ENCODE data around the gene PRKAG2.
"Not testable (repeated sequence)": the region's sequence is repeated elsewhere in the genome, so short reads cannot be mapped to it uniquely, and the experiment has no call there.

Gene PRKAG2

GRCh38 chr7:151782256-151782597 is 94.7 kb downstream of the PRKAG2 start:
- not testable (repeated sequence) for DNase-seq

DNA sequence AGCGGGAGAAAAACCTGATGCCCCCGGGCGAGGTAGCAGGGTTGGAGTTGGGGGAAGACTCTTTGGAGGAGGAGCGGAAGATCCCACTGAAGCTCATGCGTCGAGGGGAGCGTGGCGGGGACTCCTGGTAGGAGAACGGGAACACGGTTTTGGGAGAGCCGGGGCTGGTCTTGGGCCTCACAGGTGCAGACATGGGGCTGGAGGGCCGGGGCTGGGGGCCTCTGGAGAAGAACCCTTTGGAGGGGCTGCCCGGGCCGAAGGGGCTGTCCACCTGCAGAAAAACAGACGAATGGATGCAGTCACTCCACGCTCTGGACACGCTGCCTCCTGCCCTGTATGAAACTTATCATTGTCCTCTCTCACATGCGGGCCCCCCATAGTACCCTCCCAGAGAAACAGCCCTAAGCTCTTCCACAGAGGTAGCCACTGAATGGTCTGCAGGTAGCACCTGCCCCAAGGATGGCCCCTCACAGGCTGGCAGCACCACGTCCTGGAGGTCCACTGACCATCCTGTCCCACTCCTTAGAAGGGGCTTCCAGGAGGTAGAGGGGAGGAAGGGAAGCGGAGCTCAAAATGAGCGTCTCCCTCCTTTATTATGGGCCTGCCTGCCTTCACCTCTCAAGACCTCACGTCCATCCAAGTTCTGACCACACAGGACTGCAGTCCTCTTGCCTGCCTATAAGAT is 95.6 kb downstream of the PRKAG2 start:
- no peak for DNase-seq

GRCh38 chr7:151780631-151781030 is 96.3 kb downstream of the PRKAG2 start:
- no peak for DNase-seq

DNA sequence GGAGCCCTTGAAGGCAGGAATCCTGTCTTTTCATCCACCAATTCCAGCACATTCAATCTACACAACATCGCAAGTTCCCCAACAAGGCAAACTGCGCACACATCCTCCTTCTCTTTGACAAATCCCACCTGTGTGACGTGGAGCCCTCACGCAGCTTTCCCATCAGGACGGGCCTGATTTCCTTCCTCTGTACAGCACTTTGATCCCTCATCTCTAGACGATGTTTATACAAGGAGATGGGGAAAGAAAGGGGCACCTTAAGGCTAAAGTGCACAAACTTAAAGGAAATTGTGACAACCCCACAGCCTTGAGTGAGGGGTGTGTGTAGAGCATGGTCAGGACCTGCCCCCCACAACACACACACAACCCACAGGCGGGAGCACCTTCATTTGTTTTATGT is 97.2 kb downstream of the PRKAG2 start:
- no peak for DNase-seq

GRCh38 chr7:151779255-151779654 is 97.7 kb downstream of the PRKAG2 start:
- DNase-seq = no peak

DNA sequence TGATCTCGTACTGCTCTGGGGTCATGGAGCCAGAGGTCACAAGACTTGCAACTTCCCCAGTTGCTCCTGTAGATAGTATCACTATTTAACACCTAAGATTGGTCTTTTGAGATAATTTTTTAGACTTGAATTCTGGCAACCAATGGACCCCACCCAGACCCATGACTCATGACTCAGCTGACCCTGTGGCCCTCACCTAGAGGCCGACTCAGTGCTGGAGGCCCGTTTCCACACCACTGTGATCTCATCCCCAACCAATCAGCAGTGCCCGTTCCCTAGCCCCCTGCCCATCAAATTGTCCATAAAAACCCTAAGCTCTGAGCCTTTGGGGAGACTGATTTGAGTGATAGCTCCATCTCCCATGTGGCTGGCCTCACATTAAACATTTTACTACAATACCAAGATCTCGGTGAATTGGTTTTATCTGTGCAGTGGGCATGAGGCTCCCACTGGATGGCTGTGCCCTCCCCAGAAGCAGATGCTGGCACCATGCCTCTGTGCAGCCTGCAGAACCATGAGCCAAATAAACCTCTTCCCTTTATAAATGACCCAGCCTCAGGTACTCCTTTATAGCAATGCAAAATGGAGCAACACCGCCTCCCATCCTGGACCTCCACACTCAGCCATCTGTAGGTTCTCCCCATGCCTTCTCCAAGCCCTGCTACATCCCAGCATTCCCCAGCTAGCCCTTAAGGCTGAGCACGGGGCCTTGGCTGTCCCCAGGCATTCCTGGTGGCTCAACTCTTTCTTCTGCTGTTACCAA is 98.8 kb downstream of the PRKAG2 start:
- DNase-seq = no peak

- DNase-seq = no peak
These were observed 99.4 kb downstream of the PRKAG2 start for GRCh38 chr7:151777495-151777880.

- DNase-seq = no peak
These were observed 99.9 kb downstream of the PRKAG2 start for GRCh38 chr7:151776876-151777494.

DNA sequence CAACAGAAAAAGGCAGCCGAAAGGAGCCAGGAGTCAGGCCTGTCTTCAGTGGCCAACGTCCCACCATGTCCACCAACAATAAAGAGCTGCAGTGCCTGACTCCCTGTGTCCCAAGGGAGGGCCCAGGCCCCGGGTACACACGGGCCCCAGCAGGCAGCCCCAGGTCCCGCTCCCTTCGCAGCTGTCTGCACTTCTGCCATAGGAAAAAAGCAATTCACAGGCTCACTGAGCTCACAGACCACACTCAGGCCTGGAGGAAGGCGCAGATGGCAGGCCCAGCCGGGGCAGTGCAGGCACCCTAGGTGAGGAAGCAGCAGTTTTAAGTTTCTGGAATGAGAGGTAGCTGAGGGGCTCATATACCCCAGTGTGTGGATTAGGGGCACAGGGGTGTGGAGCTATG is 100.5 kb downstream of the PRKAG2 start:
- no peak for DNase-seq

DNA sequence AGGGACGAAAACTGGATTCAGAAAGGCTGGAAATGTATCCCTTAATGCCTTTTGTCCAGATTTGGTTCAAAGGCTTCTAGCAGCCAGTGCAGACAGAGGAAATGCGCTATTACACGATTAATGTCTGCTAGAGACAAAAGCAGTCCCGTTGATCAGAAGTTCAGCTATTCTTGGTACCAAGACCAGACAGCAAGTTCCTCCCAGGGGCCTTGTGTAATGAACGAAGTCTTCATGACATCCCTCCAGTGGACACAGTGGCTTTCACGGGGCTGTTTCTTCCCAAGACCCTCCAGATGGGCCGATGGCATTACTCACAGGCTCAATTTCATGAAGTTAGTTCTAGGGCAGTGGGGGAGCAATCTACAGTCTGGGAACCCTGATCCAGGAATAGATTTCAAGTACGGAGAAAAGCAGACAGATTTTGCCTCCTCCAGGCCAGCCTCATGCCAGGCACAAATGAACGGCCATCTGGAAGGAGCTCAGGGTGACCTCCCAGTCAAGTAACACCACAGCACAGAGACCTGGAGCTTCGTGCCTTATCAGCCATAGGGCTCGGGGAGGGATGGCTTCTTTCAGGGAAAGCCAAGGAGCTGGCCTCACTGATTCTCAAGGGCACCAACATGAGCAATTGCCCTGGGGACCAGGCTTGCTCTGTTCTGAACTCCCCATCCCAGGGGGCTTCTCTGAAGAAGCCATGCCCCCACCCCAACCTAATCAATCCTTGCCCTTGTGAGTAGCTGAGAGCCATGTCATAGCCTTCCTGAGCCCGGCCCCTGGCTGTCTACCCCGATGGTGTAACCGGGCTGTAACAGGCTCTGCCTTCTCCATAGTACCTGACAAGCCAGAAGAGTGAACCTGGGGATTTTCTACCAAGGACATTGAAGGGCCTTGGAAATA is 101.1 kb downstream of the PRKAG2 start:
- DNase-seq = no peak

- no peak for DNase-seq
These were observed 102.0 kb downstream of the PRKAG2 start for GRCh38 chr7:151774951-151775350.

DNA sequence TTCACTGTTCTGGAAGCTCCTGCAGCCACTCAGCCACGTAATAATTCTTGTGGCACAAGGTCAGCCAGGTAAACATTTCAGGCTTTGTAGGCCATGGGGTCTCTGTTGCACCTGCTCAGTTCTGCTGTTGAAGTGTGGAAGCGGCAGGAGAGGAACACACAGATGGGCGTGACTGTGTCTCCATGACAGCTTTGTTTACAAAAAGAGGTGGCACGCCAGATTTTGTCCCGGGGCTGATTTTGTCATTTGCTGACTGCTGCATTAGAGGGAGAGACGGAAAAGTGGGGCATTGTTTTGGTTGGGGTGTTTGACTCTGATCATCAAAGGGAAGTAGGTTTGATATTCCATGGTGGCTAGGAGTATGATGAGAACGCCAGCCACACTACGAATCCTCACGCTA is 103.1 kb downstream of the PRKAG2 start:
- DNase-seq = peak; percentile 61 to 85

DNA sequence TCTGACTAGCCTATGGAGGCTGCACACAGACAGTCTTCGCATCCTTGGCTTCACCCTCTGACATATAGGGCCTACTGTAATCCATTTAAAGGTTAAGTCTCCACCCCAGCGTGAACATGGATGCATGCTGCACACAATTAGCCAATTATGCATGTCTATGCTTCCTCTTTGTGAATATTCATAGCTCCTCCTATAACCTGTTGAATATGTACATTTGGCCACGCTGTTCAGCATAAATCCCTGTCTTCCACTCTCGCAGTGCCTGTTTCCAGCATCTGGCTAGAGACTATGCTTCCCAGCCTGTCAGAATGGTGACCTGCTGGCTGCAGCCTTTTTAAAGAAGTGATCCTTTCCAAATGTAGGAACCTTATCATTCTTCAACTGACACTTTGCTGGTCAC is 106.7 kb downstream of the PRKAG2 start:
- no peak for DNase-seq

DNA sequence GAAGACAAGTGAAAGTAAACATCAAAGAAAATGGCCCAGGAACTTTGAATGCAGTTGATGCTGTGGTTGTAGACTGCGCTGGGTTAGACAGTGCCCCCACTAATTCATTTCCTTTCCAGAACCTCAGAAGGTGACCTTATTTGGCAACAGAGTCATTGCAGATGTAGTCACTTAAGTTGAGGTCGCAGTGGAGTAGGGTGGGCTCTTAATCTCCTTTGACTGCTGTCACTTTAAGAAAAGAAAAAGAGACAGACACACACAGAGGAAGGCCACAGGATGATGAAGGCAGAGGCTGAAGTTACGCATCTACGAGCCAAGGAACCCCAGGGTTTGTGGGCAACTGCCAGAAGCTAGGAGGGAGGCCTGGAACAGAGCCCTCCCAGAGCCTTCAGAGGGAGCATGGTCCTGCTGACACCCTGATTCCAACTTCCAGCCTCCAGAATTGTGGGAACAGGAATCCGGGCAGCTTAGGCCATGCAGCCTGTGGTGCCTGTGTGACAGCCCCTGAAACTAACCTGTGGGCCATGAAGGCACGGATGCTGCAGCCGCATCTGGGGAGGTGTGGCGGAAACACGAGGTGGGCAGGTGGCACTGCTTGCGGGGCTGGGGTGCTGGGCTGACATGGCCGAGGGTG is 107.6 kb downstream of the PRKAG2 start:
- DNase-seq = no peak

DNA sequence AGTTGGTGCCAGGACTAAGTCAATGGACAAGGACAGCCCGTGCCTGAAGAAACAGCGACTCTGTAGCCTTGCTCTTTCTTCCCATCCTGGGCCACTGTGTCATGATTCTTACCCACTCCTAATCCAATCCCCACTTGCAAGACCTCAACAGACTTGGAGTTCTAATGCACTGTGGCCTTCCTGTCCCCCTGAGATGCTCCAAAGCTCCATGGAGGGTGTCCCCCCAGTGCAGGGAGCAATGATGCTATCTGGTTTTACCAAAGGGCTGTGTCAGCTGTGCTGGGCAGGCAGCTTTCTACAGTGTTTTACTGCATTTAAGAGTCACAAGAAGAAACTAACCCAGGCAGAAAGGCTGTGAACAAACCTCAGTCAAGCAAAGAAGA is 108.1 kb downstream of the PRKAG2 start:
- DNase-seq = no peak

GRCh38 chr7:151767557-151767956 is 109.4 kb downstream of the PRKAG2 start:
- no peak for DNase-seq

GRCh38 chr7:151764056-151764920 is 112.6 kb downstream of the PRKAG2 start:
- DNase-seq = no peak

- DNase-seq = no peak
These were observed 113.4 kb downstream of the PRKAG2 start for GRCh38 chr7:151763420-151763984.

DNA sequence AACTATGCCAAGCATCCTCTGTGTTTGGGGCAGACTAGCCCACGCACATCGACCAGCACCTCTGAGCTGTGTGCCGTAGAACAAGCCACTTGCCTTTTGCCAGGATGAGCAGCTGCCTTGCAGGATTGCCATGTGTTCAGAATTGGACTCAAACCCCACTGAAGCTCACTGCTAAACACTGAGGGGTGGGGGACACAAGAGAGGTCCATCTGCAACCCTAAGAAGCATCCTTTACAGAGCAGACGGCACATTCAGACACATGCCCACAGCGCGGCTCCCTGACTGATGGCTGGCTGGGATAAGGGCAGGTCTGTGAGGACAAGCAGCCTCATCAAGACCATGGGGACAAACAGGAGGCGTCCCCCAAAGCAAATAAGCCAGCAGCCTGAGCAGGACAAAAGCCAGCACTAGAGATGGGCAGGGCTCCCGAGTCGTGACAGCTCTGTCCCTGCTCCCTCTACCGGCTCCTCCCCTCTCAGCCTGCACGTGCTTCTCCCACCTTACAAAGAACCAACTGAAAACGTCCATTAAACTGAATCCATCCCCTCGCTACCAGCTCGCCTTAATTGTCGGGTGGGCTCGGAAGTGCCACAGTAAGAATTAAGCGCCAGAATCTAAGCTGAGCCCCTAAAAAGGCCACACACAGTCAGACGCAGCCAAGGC is 114.2 kb downstream of the PRKAG2 start:
- DNase-seq = no peak

DNA sequence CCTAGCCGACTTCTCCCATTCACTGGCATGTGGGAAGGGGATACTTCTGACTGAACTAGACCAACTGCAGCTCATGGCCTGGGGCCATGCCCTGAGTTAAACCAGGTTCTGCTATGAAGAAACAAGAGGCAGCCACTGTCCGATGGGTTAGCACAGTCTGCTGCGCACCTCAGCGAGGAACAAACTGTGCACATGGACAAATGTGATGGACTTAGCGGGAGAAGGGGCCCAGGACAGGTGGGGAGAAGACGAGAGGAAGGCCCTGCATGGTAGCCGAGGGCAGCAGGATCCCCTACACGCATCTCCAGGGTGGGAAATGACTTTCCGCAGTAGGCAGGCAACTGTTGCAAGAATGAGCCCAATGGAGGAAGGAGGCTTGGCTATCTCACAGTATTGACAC is 115.0 kb downstream of the PRKAG2 start:
- DNase-seq = no peak

DNA sequence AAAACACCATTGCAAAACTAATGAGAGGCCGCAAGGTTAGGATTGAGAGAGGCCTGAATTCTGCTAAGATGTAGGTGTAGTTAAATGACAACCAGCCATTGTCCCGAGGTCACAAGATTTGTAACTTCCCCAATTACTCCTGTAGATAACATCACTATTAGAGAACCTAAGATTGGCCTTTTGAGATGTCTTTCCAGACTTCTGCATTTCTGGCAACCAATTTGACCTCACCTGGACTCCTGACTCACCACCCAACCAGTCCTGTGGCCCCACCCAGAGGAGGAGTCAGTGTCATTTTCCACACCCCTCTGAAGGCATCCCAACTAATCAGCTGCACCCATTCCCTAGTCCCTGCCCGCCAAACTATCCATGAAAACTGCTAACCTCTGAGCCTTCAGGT is 115.7 kb downstream of the PRKAG2 start:
- no peak for DNase-seq
